Measurements from ENCODE around the gene C2orf68.
"Not testable (repeated sequence)": the region's sequence is repeated elsewhere in the genome, so short reads cannot be mapped to it uniquely, and the experiment has no call there.

C2orf68 gene, protein sequence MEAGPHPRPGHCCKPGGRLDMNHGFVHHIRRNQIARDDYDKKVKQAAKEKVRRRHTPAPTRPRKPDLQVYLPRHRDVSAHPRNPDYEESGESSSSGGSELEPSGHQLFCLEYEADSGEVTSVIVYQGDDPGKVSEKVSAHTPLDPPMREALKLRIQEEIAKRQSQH

DNA sequence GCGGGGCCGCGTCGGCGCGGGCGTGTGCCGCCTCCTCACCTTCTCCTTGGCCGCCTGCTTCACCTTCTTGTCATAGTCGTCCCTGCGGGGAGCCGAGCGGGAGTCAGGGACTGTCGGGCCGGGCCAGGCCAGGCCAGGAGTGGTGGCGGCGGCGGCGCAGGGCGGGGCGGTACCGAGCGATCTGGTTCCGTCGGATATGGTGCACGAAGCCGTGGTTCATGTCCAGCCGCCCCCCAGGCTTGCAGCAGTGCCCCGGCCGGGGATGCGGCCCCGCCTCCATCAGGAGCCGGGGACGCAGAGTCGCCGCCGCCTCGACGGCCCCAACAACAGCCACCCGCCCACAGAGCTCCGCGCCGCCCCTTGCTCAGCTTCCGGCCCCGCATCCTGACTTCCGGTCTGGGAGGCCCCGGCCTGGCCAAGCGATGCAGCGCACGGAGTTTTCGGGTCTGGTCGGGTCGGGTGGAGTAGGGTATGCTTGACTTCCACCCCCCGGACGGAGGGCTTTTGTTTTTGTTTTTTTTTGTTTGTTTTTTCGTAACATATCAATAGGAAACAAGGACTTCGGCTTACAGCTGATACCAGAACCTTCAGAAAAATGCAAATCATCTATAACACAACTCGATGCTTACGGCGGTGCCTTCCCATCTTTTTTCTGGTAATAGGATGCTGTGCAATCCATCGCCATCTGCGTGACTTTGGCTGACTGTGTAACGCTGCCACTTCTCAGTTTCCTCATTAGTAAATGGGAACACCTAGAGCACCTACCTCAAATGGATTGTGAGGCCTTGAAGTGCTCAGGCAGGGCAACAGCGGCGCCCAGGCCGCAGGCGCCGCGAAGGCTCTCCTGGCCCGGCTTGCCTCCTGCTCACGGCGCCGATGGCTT, at the start of gene C2orf68:
Gene C2orf68, minus strand, starts transcription at position 362 of the 883 bp plus-strand sequence. Its CDS starts 82 bp downstream, at position 280.
- TF ChIP-seq ZFX (IDR thresholded peaks at IDR 0.05; ENCODE audit: borderline replicate concordance) = no peak
- TF ChIP-seq, protein P1, sequence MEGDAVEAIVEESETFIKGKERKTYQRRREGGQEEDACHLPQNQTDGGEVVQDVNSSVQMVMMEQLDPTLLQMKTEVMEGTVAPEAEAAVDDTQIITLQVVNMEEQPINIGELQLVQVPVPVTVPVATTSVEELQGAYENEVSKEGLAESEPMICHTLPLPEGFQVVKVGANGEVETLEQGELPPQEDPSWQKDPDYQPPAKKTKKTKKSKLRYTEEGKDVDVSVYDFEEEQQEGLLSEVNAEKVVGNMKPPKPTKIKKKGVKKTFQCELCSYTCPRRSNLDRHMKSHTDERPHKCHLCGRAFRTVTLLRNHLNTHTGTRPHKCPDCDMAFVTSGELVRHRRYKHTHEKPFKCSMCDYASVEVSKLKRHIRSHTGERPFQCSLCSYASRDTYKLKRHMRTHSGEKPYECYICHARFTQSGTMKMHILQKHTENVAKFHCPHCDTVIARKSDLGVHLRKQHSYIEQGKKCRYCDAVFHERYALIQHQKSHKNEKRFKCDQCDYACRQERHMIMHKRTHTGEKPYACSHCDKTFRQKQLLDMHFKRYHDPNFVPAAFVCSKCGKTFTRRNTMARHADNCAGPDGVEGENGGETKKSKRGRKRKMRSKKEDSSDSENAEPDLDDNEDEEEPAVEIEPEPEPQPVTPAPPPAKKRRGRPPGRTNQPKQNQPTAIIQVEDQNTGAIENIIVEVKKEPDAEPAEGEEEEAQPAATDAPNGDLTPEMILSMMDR (IDR thresholded peaks at IDR 0.05) = no peak
- H3K27ac ChIP-seq = peak within 1 kb of the TSS; percentile 91

DNA sequence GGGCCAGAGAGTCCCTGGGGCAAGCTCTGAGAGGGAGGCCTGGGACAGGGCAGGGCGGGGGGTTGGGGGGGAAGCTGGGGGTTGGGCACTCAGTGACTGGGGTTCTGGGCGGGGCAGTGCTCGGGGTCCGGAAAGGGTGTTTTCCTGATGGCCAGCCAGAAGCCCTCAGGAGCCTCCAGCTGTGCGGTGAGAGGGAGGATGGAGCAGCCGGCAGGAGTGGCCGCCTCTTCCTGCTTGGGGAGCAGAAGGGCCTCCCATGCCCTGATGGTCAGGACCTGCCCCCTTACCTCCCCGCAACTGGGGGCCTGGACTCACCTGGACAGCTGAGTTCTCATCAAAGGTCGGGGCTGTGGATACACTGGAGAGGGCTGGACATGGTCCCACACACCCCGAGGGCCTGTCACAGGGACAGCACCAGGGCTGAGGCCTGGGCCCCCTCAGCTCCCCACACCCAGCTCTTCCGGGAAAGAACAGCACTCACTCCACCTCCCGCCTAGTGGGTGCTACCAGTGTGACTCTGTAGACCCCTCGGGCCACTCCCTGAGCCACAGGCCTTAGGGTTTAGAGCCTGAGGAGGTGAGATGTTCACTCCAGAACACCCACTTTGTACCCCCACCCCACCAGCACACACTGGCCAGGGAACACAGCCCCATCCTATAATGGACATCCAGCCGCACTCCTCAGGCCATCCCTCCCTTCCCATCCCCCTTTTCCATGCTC, 49.4 kb upstream of the C2orf68 start:
- no peak overlapping the region for H3K27ac ChIP-seq
- TF ChIP-seq, protein P1 (IDR thresholded peaks at IDR 0.05) = no peak
- TF ChIP-seq ZFX (IDR thresholded peaks at IDR 0.05; ENCODE audit: borderline replicate concordance) = no peak

DNA sequence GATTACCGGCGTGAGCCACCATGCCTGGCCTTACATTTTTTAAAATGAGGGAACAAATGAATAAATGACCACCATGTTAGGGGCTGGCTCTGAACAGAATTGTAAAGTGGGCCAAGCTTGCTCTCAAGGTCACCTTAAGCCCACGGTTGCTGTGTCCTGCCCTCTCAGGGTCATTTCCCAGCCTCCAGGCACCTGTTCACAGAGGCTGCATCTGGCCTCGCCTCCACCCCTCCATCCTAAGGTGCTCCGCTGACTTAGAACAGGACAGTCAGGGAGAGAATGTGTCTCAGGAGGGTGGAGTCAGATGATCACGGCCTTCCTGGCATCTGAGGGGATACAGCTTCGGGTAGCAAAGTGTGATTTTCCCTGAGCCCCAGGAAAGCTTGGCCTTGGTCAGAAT, 48.9 kb upstream of the C2orf68 start:
- TF ChIP-seq, protein P1 (IDR thresholded peaks at IDR 0.05) = no peak
- no peak for TF ChIP-seq ZFX (IDR thresholded peaks at IDR 0.05; ENCODE audit: borderline replicate concordance)
- no peak overlapping the region for H3K27ac ChIP-seq

DNA sequence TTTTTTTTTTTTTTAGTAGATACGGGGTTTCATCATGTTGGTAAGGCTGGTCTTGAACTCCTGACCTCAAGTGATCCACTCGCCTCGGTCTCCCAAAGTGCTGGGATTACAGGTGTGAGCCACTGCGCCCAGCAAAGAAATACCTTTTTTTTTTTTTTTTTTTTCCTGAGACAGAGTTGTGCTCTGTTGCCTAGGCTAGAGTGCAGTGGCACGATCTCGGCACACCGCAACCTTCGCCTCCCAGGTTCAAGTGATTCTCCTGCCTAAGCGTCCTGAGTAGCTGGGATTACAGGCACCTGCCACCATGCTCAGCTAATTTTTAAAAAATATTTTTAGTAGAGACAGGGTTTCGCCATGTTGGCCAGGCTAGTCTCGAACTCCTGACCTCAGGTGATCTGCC, 48.4 kb upstream of the C2orf68 start:
- not testable (repeated sequence) for H3K27ac ChIP-seq

DNA sequence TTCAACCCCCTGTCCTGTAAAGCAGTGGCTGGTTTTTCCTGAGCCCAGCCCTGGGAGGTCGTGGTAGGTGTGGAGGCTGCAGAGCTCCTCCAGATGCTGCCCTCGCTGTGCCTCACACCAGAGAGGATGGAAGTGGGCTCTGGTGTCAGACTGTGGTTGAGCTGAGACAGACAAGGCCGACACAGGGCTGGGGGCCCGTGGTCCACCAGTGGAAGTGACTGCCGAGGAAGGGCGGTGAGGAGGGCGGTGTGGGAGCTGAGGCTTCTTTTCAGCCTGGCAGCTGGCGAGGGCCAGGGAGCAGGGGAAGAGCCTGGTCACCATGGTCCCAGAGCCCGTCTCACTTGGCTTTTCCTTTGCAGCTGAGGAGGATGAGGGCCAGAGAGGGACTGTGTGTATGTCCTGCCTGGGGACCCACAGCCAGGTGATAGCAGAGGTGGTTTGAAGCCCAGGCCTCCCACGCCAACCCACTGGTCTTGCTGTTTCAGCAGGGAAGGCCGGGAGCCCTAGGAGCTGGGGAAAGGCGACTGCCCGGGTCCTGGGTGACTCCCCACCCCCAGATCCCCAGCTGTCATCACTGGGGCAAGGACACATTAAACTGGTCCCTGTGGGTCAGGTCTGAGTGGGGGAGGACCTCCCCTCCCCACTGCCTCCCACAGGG, 47.6 kb upstream of the C2orf68 start:
- TF ChIP-seq ZFX (IDR thresholded peaks at IDR 0.05; ENCODE audit: borderline replicate concordance) = no peak
- TF ChIP-seq, protein P1 (IDR thresholded peaks at IDR 0.05) = no peak

DNA sequence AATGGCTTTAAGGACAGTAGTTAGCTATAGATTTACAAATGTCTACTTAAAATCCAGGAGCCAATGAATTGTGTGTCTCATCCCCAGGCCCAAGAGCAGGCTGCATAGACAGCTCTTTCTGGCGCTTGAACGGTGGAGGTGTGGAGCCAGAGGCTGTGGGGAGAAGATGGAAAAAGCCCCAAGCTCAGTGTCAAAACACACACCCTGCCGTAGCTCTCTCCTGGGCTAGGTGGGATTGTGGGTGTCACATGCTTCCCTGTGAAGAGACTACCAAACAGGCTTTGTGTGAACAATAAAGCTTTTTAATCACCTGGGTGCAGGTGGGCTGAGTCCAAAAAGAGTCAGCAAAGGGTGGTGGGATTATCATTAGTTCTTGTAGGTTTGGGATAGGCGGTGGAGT, 45.5 kb upstream of the C2orf68 start:
- not testable (repeated sequence) for H3K27ac ChIP-seq

More for the DNA sequence above, 47.6 kb upstream of the C2orf68 start:
- H3K27ac ChIP-seq = no peak overlapping the region

DNA sequence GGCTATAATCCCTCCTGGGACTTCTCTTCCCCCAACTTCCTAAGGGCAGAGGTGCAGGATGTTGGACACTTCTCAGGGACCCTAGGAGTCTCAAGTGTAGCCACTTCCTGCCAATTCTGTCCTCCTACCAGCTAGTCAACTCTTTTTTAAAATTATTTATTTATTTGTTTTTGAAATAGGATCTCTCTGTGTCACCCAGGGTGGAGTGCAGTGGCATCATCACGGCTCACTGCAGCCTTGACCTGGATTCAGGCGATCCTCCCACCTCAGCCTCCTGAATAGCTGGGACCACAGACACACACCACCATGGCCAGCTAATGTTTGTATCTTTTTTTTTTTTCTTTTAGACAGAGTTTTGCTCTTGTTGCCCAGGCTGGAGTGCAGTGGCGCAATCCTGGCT, 44.6 kb upstream of the C2orf68 start:
- TF ChIP-seq, protein P1 (IDR thresholded peaks at IDR 0.05) = no peak
- TF ChIP-seq ZFX (IDR thresholded peaks at IDR 0.05; ENCODE audit: borderline replicate concordance) = no peak
- H3K27ac ChIP-seq = no peak overlapping the region

Data from 22Rv1 (cell line).